ENCODE data around the gene SPEG.

SPEG gene

GRCh38 chr2:219426068-219426443, 8.6 kb upstream of the SPEG start:
- DNase-seq, result no peak

- DNase-seq, result no peak
Measured at GRCh38 chr2:219426534-219427136, 8.0 kb upstream of the SPEG start.

GRCh38 chr2:219428469-219428868, 6.2 kb upstream of the SPEG start:
- DNase-seq, result no peak

GRCh38 chr2:219429958-219430606, 4.6 kb upstream of the SPEG start:
- DNase-seq, result no peak

- DNase-seq, result no peak
Measured at GRCh38 chr2:219430633-219431615, 3.7 kb upstream of the SPEG start.

GRCh38 chr2:219433666-219434467, 776 bp upstream of the SPEG start:
- DNase-seq, result no peak

GRCh38 chr2:219434468-219434717, 250 bp upstream of the SPEG start:
- DNase-seq, result no peak

- no peak for DNase-seq
Measured at GRCh38 chr2:219435701-219436100, 1.1 kb downstream of the SPEG start.

- no peak for DNase-seq
Measured at GRCh38 chr2:219436491-219436890, 1.8 kb downstream of the SPEG start.

- DNase-seq, result no peak
Measured at GRCh38 chr2:219437141-219437540, 2.5 kb downstream of the SPEG start.

GRCh38 chr2:219437690-219438206, 3.1 kb downstream of the SPEG start:
- no peak for DNase-seq

GRCh38 chr2:219438453-219438852, 3.8 kb downstream of the SPEG start:
- DNase-seq, result no peak

GRCh38 chr2:219439506-219439905, 4.9 kb downstream of the SPEG start:
- no peak for DNase-seq

- DNase-seq, result no peak
Measured at GRCh38 chr2:219440388-219441256, 6.0 kb downstream of the SPEG start.

- peak; percentile 55 for DNase-seq
Measured at GRCh38 chr2:219441451-219442255, 7.0 kb downstream of the SPEG start.

GRCh38 chr2:219442256-219443015, 7.8 kb downstream of the SPEG start:
- DNase-seq, result no peak

- no peak for DNase-seq
Measured at GRCh38 chr2:219443016-219443696, 8.5 kb downstream of the SPEG start.

- DNase-seq, result no peak
Measured at GRCh38 chr2:219443697-219444023, 9.0 kb downstream of the SPEG start.

GRCh38 chr2:219444566-219445091, 10.0 kb downstream of the SPEG start:
- no peak for DNase-seq
